HG02884 (cell line): ENCODE measurements around the gene DDX25.
"Not testable (repeated sequence)": the region's sequence is repeated elsewhere in the genome, so short reads cannot be mapped to it uniquely, and the experiment has no call there.

Source experiments
- ATAC-seq: cut with Tn5 transposase; IDR thresholded peaks from one replicate; pipeline ENCODE4 v1.9.1; 2021; ENCODE audit warnings: mild to moderate bottlenecking, moderate library complexity; ENCODE audit not compliant: unreplicated experiment

DDX25 gene

DNA sequence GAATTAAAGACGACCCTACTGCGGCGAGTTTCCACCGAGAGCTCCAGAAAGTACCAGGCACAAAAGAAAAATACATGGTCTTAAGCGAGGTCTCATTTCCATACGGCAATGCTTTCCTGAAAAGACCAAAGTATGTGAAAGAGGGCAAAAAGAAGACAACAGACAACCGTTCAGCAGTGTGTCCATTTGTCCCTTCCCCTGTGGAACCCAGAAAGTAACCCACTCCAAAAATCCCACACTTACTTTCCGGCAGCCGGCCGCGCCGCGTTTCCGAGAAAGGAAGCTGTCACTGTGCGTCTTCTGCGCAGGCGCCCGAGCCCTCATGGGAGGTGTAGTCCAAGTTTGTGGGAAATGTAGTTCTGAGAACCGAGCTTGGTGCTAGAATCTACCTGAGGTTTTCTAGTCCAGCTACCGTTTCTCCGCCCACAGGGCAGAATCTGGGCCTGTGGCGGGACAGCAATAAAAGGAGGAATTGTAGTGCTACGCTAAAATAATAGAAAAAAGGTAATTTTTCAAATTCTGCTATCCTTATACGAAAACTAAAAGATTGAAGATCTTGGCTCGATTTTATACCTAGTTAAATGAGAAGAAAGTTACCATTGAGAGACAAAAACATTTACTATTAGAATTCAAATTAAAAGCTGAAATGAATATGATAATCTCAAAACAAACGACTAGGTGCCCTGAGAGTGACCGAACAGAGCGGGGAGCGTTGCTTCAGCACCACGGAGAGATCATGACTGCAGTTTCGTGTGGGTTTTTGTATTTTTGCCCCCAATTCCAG, 1.2 kb upstream of the DDX25 start, which contains the start of gene PUS3:
Gene PUS3, minus strand, starts transcription at position 280 of the 784 bp plus-strand sequence. CDS start 6,922 bp downstream, outside the sequence.
- peak; percentile 96 for ATAC-seq

DNA sequence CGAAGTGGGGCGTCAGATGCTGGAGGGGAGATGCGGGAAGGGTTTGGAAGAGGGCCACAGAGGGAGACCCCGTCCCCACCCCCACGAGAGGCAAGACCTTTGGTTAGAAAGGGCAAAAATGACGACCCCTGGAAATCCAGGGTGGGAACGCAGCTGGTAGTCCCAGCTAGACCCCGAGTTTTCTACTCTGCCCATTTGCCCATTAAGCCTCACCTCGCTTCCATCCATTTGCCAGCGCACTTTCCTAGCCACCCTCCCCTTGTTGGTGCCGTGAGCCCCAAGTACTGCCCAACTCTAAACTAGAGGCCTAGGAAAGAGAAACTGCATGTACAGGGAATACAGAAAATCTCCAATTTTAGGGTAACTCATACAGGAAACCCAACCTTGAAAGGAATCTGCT, 370 bp downstream of the DDX25 start:
- ATAC-seq = no peak

DNA sequence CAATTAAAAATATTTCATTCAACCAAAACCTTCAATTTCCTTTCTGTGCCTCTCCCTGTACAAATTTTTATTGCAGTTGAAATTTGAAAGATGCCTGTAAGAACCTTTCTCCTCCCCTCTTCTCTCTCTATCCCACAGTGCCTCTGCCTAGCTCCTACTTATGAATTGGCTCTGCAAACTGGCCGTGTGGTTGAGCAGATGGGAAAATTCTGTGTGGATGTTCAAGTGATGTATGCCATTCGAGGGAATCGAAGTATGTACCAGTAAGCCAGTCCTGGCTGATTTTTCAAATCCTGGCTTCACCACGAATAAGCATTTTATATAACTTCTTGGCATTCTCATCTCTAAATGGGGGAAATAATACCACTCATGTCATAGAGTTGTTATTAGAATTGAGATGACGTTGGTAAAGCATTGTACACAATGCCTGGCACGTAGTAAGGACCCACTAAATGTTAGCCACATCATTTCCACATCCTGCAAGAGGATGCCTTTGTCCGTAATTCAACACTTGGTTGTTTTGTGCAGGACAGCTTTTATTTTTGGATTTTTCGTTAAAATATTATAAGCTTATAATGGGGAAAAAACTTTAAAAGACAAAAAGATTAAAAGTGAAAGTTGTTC, 6.0 kb downstream of the DDX25 start:
- ATAC-seq = no peak

- not testable (repeated sequence) for ATAC-seq
These were observed 10.3 kb downstream of the DDX25 start for GRCh38 chr11:125914601-125915000.

DNA sequence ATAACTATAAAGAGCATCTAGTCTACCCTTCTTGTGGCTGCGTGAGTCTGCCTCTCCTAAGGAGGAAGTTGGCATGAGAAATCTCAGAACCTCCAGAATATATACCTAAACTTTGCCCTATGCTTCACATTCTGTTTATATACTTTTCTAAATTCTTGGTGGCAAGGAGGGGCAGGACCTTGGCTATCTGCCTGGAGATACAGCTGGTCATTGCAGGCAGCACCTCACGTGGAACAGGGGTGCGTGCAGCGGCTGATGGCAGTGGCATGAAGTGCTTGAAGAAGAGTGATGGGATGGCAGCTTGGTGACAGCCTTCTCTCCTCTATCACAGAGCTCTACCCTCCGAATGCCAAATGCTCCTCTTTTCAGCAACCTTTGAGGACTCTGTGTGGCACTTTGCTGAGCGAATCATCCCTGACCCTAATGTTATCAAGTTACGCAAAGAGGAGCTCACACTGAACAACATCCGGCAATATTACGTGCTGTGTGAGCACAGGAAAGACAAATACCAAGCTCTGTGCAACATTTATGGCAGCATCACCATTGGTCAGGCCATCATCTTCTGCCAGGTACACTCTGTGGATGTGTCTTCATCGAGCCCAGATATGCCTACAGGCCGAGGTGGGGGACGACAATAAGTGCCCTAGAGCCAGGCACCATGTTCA, 12.5 kb downstream of the DDX25 start:
- ATAC-seq = no peak

- ATAC-seq = no peak
These were observed 14.0 kb downstream of the DDX25 start for GRCh38 chr11:125918140-125918840.

GRCh38 chr11:125921042-125921441, 16.7 kb downstream of the DDX25 start:
- no peak for ATAC-seq

DNA sequence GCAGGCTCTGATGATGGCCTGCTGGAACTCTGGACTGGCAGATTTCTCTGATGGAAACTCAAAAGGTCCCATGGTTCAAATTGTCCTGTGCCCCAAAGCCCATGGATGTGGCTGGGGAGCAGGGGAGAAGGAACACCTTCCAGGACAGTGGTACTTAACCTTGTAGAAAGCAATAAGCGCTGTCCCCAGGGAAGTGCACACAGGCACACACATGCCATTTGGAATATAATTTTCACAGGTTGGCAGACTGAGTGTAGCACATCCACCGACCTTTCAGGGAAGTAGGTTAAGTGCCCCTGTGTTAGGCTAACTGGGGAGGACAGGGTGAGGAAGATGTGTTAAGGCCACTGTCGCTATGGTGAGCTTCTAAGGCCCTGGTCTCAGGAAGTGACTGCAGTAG, 17.8 kb downstream of the DDX25 start:
- no peak for ATAC-seq

DNA sequence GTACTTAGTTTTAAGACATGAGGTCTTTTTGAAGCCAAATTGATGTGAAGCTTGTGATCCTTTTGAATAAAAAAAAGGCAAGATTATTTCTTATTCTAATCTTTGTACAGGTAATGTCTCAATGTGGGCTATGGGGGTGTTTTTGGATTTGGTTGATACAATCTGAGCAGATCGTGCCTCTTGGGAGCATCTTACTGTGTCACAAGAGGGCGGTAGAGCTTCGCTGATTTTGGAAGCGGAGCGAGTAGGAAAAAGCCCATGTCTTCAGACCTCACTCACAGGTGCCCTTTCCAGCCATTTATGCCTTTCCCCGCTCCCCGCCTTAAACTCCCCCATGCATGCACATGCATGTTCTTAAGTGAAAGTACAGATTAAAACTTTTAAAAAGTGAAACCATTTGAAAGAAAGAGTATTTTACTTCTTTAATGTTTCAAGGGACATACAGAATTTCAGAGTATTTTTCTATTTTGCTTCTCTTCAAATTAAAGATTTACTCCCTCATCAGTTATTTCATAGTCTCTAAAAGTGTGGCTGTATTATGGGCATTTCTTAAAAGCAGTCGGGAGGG, 18.8 kb downstream of the DDX25 start:
- no peak for ATAC-seq

- ATAC-seq = no peak
These were observed 19.3 kb downstream of the DDX25 start for GRCh38 chr11:125923633-125924032.

DNA sequence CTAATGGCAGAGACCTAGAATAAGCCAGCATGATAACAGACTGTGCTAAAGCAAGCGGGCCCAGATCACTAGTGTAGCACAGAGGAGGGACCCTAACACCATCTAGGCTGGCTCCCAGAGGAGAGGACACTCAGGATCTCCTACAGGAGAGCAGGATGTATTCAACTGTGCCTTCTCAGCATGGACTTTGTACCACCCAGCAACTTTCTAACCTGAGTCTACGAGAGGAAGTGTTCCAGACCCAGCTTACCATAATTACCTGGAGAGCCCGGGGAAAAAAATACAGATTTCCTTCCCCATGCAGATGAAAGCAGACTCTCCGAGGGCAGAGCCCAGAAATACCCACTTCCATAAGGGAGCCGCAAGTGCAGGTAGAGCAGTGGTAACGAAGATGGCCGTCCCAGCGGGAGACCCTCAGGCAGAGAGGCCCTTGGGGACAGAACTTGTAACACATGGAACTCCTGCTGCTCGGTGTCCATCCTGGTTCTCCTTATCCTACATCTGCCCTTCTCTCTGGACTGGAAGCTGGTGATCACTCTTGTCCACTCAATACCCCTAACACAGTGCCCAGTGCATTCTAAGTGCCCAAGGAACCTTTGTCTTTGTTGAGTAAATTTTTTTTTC, 20.2 kb downstream of the DDX25 start:
- ATAC-seq = no peak

GRCh38 chr11:125925247-125925740, 21.0 kb downstream of the DDX25 start:
- ATAC-seq = no peak

DNA sequence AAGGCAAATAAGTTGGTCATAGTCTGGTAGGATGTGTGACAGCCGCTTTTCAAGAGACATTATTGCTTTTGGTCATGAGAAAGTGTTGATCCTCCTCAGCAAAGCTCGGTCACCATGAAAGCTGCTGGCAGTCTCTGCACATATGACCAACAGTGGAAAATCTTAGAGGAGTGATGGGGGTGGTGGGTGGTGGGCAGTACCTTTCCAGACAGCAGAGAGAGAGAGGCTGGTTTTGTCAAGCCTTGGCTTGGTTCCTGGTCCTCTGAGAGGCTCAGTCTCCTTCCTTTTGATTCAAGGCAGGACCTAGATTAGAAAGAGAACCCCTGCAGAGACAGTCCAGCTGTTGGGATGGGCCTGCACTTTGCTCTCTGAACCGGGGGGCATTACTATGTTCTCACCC, 21.5 kb downstream of the DDX25 start:
- no peak for ATAC-seq

DNA sequence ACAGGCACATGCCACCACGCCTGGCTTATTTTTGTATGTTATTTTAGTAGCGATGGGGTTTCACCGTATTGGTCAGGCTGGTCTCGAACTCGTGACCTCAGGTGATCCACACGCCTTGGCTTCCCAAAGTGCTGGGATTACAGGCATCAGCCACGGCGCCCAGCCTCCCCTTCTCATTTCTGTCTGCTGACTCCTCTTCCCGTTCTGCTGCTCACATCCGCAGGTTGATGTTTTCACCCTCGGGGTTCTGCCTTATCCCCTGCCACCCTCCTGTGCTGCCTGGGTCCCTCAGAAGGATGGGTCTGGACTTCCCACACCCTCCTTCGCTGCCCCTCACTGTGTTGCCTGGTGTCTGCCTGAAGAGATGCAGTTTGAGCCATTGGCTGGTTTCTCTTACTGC, 22.4 kb downstream of the DDX25 start:
- ATAC-seq = no peak

GRCh38 chr11:125929445-125930075, 25.3 kb downstream of the DDX25 start:
- ATAC-seq = no peak

- no peak for ATAC-seq
These were observed 25.8 kb downstream of the DDX25 start for GRCh38 chr11:125930076-125930450.

- no peak for ATAC-seq
These were observed 26.8 kb downstream of the DDX25 start for GRCh38 chr11:125931116-125931515.

DNA sequence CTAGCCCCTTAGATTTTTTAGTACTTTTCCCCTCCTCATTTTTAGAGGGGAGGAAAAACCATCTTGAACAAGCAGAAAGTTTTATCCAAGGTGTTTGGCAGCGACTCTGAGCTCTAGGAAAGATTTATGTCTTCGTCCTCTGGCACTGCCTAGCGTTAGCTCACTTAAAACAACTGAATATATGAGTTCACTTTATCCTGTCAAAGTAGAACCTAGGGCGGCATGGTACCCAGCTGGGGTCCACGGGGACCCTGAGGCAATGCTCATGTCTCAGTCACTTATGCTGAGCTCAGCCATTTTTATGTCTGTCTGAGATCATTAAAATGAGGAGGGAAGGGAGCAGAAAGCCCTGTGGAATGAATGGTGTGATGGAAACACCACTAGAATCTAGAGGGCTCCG, 27.4 kb downstream of the DDX25 start:
- no peak for ATAC-seq

DNA sequence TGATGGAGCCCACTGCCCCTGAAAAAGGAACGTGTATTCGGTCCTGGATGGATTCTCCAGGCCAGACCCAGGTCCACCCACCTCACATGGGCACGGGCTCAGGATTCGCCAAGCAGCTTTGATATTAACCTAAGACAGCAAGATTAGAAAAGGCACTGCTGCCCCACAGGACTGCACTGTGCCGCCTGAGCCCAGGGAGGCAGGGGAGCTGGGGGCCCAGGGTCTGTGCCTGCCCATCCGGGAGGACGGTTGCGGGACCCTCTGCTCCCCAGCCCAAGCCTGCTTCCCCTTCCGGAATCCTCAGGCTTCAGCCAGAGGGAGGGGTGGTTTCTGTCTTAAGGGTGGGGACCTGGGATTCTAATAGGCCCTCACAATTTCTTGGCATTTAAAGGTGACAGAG, 28.0 kb downstream of the DDX25 start:
- no peak for ATAC-seq
